ENCODE measurements around the gene MAN1A1. TPM values are rescaled to one million over a fixed set of nuclear protein-coding genes. Genes with fewer than 3 reads are reported as not detected.

MAN1A1 gene
- total RNA-seq, 1 donor from 2014 or later, result 2.9 TPM

- H3K4me3 ChIP-seq (ENCODE audit: low read depth, low read length), result no peak overlapping the region
- H3K36me3 ChIP-seq (ENCODE audit: control insufficient read depth, insufficient read depth, low read length), result no peaks in the 10 kb centered on the region
- H3K27me3 ChIP-seq (ENCODE audit: control insufficient read depth, insufficient read depth, low read length), result no peaks in the 10 kb centered on the region
- TF ChIP-seq, protein P1, sequence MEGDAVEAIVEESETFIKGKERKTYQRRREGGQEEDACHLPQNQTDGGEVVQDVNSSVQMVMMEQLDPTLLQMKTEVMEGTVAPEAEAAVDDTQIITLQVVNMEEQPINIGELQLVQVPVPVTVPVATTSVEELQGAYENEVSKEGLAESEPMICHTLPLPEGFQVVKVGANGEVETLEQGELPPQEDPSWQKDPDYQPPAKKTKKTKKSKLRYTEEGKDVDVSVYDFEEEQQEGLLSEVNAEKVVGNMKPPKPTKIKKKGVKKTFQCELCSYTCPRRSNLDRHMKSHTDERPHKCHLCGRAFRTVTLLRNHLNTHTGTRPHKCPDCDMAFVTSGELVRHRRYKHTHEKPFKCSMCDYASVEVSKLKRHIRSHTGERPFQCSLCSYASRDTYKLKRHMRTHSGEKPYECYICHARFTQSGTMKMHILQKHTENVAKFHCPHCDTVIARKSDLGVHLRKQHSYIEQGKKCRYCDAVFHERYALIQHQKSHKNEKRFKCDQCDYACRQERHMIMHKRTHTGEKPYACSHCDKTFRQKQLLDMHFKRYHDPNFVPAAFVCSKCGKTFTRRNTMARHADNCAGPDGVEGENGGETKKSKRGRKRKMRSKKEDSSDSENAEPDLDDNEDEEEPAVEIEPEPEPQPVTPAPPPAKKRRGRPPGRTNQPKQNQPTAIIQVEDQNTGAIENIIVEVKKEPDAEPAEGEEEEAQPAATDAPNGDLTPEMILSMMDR (IDR thresholded peaks at IDR 0.05; ENCODE audit: insufficient read depth, low read length, severe bottlenecking), result no peak
- FAIRE-seq (no peak), DNase-seq (ENCODE audit: low read depth) (no peak)
Observed at GRCh38 chr6:119289651-119290050, 59.9 kb downstream of the MAN1A1 start.

DNA sequence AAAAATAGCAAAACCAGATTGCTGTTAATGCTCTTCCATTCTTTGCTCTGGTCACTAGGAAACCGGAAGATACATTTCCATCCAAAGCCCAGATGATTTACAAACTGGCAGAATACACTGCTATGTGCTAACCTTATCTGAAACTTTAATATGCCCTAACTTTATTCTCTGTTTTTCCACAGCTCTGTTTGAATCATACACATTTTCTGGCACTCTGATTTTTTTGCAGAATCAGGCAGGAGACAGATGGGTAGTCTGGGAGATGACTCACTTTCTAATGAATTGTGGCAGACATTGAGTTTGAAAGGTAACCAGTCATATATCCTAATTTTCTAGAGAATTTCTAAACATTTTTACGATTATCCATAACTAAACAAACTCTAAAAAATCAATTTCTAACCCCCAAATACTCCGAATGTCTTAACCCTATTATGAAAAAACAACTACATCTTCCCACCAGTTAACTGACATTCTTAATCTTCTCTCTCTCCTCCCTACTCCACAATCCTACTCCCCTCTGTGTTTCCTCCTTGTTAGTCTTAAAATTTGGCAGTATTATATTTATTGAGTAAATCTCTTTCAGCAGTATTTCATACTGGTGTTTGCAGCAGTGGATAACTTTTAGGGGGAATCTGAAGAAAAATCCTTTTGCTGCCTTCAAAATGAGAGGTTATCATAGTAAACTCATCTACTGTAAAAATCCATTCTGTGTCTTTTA lies 63.5 kb downstream of the MAN1A1 start:
- TF ChIP-seq, protein P1 (IDR thresholded peaks at IDR 0.05; ENCODE audit: insufficient read depth, low read length, severe bottlenecking), result no peak
- Histone ChIP-seq H3K27me3 (ENCODE audit: control insufficient read depth, insufficient read depth, low read length) (no peaks in the 10 kb centered on the region), H3K36me3 (ENCODE audit: control insufficient read depth, insufficient read depth, low read length) (no peaks in the 10 kb centered on the region), H3K4me3 (ENCODE audit: low read depth, low read length) (no peak overlapping the region)
- DNase-seq (ENCODE audit: low read depth) (no peak), FAIRE-seq (no peak)

- peak; percentile 40 for DNase-seq (ENCODE audit: low read depth)
- FAIRE-seq, result no peak
- H3K4me3 ChIP-seq (ENCODE audit: low read depth, low read length), result no peak overlapping the region
- H3K27me3 ChIP-seq (ENCODE audit: control insufficient read depth, insufficient read depth, low read length), result no peaks in the 10 kb centered on the region
- TF ChIP-seq, protein P1 (IDR thresholded peaks at IDR 0.05; ENCODE audit: insufficient read depth, low read length, severe bottlenecking), result peak; percentile 30
- H3K36me3 ChIP-seq (ENCODE audit: control insufficient read depth, insufficient read depth, low read length), result no peaks in the 10 kb centered on the region
Observed at GRCh38 chr6:119284861-119285521, 64.6 kb downstream of the MAN1A1 start.

DNA sequence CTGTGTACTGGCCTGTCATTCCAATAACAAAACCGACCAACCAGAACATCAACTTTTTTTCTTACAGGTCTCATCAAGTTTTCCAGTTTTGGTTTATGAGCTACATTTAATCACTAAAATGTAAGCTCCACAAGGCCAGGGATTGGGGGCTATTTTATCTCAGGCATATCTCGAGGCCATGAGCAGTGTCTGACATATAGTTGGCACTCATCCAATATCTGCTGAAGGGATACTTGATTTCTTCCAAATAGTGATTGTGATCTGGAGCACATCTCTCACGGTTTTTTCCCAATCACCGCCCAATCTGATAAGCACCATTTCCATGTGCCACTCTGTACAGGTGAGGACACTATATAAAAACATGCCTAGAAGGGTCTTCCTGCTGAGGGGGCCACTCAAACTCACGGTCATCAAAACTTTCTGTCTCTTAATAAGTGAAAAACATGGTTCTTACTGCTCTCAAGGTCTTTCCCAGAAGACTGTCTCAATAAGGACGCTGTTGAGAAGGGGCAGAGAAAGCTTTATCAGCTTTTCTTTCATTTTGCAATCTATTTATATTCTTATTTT lies 65.5 kb downstream of the MAN1A1 start:
- Histone ChIP-seq H3K36me3 (ENCODE audit: control insufficient read depth, insufficient read depth, low read length) (no peaks in the 10 kb centered on the region), H3K27me3 (ENCODE audit: control insufficient read depth, insufficient read depth, low read length) (no peaks in the 10 kb centered on the region), H3K4me3 (ENCODE audit: low read depth, low read length) (no peak overlapping the region)
- TF ChIP-seq, protein P1 (IDR thresholded peaks at IDR 0.05; ENCODE audit: insufficient read depth, low read length, severe bottlenecking), result no peak
- DNase-seq (ENCODE audit: low read depth) (no peak), FAIRE-seq (no peak)

DNA sequence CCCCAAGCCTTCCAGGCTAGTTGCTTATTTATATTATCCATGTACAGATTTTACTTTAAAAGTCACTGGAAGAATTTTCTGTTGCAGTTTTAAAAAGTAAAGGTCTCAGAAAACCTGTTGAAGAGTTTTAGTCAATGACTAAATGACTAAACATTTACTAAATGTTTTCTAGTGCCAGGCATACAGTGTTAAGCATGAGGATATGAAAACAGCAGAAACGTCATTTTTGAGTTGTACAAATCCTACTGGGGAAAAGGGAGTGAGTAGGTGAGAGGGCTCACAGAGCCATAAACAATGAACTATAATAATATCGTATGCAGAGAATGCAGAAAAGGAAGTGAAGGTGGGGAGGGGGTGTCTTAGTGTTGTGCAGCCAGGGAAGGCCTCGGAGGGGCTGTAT lies 66.3 kb downstream of the MAN1A1 start:
- FAIRE-seq, result no peak
- Histone ChIP-seq H3K27me3 (ENCODE audit: control insufficient read depth, insufficient read depth, low read length) (no peaks in the 10 kb centered on the region), H3K4me3 (ENCODE audit: low read depth, low read length) (no peak overlapping the region), H3K36me3 (ENCODE audit: control insufficient read depth, insufficient read depth, low read length) (no peaks in the 10 kb centered on the region)
- DNase-seq (ENCODE audit: low read depth), result no peak
- TF ChIP-seq, protein P1 (IDR thresholded peaks at IDR 0.05; ENCODE audit: insufficient read depth, low read length, severe bottlenecking), result no peak

All from bronchial epithelial cell (primary cell).